ENCODE measurements around the gene HAGHL. TPM values are rescaled to one million over a fixed set of nuclear protein-coding genes. Genes with fewer than 3 reads are reported as not detected.

HAGHL gene
- total and polyA plus RNA-seq, 2 of the 8 experiments (the other 6 are each of a cell fraction or from before 2014, with no cell fraction given), result 26.6 to 26.9 TPM

DNA sequence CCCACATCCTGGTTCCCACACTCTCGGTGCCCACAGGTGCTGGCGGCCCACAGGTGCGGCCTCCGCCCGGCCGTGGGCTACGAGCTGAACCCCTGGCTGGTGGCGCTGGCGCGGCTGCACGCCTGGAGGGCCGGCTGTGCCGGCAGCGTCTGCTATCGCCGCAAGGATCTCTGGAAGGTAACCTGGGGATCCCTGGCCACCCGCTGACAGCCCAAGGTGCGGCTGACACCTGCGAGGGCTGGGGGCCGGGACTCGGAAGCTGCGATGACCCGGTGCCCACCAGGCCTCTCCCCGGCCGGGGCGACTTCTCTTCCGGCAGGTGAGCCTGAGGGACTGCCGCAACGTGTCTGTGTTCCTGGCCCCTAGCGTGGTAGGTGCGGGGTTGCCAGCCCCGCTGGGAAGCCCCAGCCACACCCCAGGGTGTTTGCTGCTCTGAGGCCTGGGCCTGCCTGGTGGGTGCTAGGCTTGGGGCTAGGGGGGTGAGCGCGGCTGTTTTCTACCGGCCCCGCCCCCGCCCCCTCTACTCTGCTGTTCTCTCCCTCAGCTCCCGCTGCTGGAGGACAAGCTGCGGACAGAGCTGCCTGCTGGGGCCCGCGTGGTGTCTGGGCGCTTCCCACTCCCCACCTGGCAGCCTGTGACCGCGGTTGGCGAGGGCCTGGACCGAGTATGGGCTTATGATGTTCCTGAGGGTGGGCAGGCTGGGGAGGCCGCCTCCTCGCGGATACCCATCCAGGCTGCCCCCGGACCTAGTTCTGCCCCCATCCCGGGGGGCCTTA is 5.0 kb upstream of the HAGHL start:
- peaks cover 4 to 20% of the 10 kb centered on the region in 2 experiments for H4K20me1 ChIP-seq (replicated peaks in 1 of 2; ENCODE audit: control insufficient read depth in 1 of 2, insufficient read depth in 2 of 2, low read length in 2 of 2)
- H4K91ac ChIP-seq (replicated peaks; ENCODE audit: insufficient read length, low read length), result no peak overlapping the region
- no peak for FAIRE-seq
- no peak overlapping the region; the same call in none of the 2 replicates for H2BK5ac ChIP-seq (ENCODE audit: low read depth, low read length)
- H3K4me1 ChIP-seq (replicated peaks in 1 of 4; ENCODE audit: control insufficient read depth in 3 of 4, insufficient read depth in 4 of 4, low read length in 3 of 4), result peaks cover 0 to 20% (median 15%) of the 10 kb centered on the region in 4 experiments; a peak in 5 of 7 replicates
- POLR2A ChIA-PET (ENCODE audit: partially characterized antibody), result interaction anchor here (0.6 to 23.0 kb wide), 28 partner anchors 5 to 610 kb away, joined by 3 to 353 read pairs (median 5); partner anchors contain the start of genes ANTKMT, CCDC78, CHTF18 and GNG13
- CTCF ChIA-PET (ENCODE audit: partially characterized antibody), result interaction anchor here (1.1 to 35.8 kb wide), 4 partner anchors 5 to 63 kb away, joined by 3 to 977 read pairs (median 700); partner anchors contain the start of genes ANTKMT, CCDC78, CHTF18 and CIAO3
- no peak overlapping the region for H3K9ac ChIP-seq (replicated peaks in 1 of 4; ENCODE audit: extremely low read depth in 1 of 4, low read depth in 3 of 4, low read length in 3 of 4)
- no peak overlapping the region for H2BK15ac ChIP-seq (ENCODE audit: low read length)
- no peak overlapping the region for H3K27ac ChIP-seq (ENCODE audit: low read depth, low read length)
- H3K14ac ChIP-seq (ENCODE audit: insufficient read length), result no peak overlapping the region
- H3K56ac ChIP-seq (replicated peaks; ENCODE audit: insufficient read length, low read depth, low read length), result no peak overlapping the region
- H2AK5ac ChIP-seq (ENCODE audit: low read depth, low read length), result no peak overlapping the region
- no peak overlapping the region for H2BK20ac ChIP-seq (ENCODE audit: low read length)
- H2BK12ac ChIP-seq (ENCODE audit: low read depth, low read length), result no peak overlapping the region
- H3K4me3 ChIP-seq (ENCODE audit: extremely low read depth in 1 of 4, insufficient read depth in 2 of 4, low read depth in 3 of 4, low read length in 4 of 4), result peak overlapping the region in 1 of 4 experiments; percentile 77; a peak in 2 of 8 replicates
- H2AFZ ChIP-seq (ENCODE audit: low read length), result no peak overlapping the region
- peak overlapping the region in 1 of 2 experiments; percentile 83; a peak in 1 of 4 replicates for H3K4me2 ChIP-seq (ENCODE audit: insufficient read depth in 1 of 2, low read depth in 2 of 2, low read length in 2 of 2)
- H2BK120ac ChIP-seq (replicated peaks; ENCODE audit: low read depth, low read length), result no peak overlapping the region
- no peak for DNase-seq (ENCODE audit: low read depth in 1 of 2, low spot score in 2 of 2)
- H3K36me3 ChIP-seq (ENCODE audit: control insufficient read depth in 2 of 4, insufficient read depth in 4 of 4, low read length in 3 of 4), result peaks cover 0 to 6% (median 0%) of the 10 kb centered on the region in 4 experiments; a peak in 1 of 8 replicates
- 95% methylated on average over 43 of the region's 51 CpGs; no CpG with 5 or more reads in 1 of the 2 experiments for WGBS, 2 experiments (ENCODE audit: extremely low coverage in 1 of 2, insufficient coverage in 1 of 2, insufficient read length in 1 of 2, insufficient replicate concordance in 2 of 2, low coverage in 1 of 2, low lambda C conversion rate in 2 of 2, missing lambda C conversion rate in 1 of 2)
- no peak overlapping the region for H3K23ac ChIP-seq (ENCODE audit: insufficient read length)
- H4K5ac ChIP-seq (ENCODE audit: insufficient read length, low read depth, low read length), result no peak overlapping the region
- H3K27me3 ChIP-seq (replicated peaks in 1 of 4; ENCODE audit: control insufficient read depth in 3 of 4, extremely low read depth in 1 of 4, insufficient read depth in 3 of 4, low read length in 3 of 4), result peaks cover 0 to 20% (median 4%) of the 10 kb centered on the region in 4 experiments; a peak in 4 of 7 replicates
- no peaks in the 10 kb centered on the region for H3K79me2 ChIP-seq (ENCODE audit: control insufficient read depth in 1 of 2, insufficient read depth in 2 of 2, low read length in 2 of 2)
- peak overlapping the region; percentile 69 for H3K4ac ChIP-seq (replicated peaks; ENCODE audit: insufficient read length, low read depth, low read length)
- H4K8ac ChIP-seq (ENCODE audit: extremely low read depth, insufficient read depth, low read length), result peak overlapping the region; percentile 57; the same call in 1 of the 2 replicates
- H3K23me2 ChIP-seq (ENCODE audit: low read depth, low read length), result peaks cover 14% of the 10 kb centered on the region; the same call in 1 of the 2 replicates
- no peaks in the 10 kb centered on the region; a peak in 1 of 4 replicates for H3K9me3 ChIP-seq (ENCODE audit: insufficient read depth in 2 of 2, low read depth in 1 of 2, low read length in 1 of 2)
- no peaks in the 10 kb centered on the region for H3K79me1 ChIP-seq (ENCODE audit: low read depth, low read length)
- no peak overlapping the region; the same call in none of the 2 replicates for H3K18ac ChIP-seq (ENCODE audit: extremely low read depth, low read length)
- TF ChIP-seq YY1 (IDR thresholded peaks at IDR 0.05; ENCODE audit: low read depth, low read length) (no peak), JUN (IDR thresholded peaks at IDR 0.05; ENCODE audit: low read depth, low read length) (no peak), CBX8 (IDR thresholded peaks at IDR 0.05; ENCODE audit: borderline replicate concordance, low read depth, low read length) (no peak), FOSL1 (IDR thresholded peaks at IDR 0.05; ENCODE audit: insufficient read depth, low read depth, low read length) (no peak), POU5F1 (IDR thresholded peaks at IDR 0.05; ENCODE audit: low read depth, low read length) (no peak), SP1 (IDR thresholded peaks at IDR 0.05; ENCODE audit: low read depth, low read length) (no peak), KDM4A (IDR thresholded peaks at IDR 0.05; ENCODE audit: low read depth, low read length, severe bottlenecking) (no peak), SIX5 (IDR thresholded peaks at IDR 0.05; ENCODE audit: low read depth, low read length) (no peak)
- TF ChIP-seq, protein P1, sequence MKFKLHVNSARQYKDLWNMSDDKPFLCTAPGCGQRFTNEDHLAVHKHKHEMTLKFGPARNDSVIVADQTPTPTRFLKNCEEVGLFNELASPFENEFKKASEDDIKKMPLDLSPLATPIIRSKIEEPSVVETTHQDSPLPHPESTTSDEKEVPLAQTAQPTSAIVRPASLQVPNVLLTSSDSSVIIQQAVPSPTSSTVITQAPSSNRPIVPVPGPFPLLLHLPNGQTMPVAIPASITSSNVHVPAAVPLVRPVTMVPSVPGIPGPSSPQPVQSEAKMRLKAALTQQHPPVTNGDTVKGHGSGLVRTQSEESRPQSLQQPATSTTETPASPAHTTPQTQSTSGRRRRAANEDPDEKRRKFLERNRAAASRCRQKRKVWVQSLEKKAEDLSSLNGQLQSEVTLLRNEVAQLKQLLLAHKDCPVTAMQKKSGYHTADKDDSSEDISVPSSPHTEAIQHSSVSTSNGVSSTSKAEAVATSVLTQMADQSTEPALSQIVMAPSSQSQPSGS (IDR thresholded peaks at IDR 0.05; ENCODE audit: low read length), result no peak

Data from H1 (cell line).